ENCODE data around the gene TMEM120B. TPM values are rescaled to one million over a fixed set of nuclear protein-coding genes. Genes with fewer than 3 reads are reported as not detected.
A peak's percentile ranks its signal among the peaks of the same experiment; 100 is the strongest.

TMEM120B gene
- total RNA-seq, 1 donor from 2014 or later = 10.3 TPM

- H3K9me3 Mint-ChIP-seq (ENCODE audit: unreplicated experiment) = no peaks in the 10 kb centered on the region
- H3K4me1 Mint-ChIP-seq (ENCODE audit: unreplicated experiment) = peaks cover 3% of the 10 kb centered on the region
- no peaks in the 10 kb centered on the region for H3K36me3 Mint-ChIP-seq (ENCODE audit: low read depth, unreplicated experiment)
- no peak for DNase-seq (ENCODE audit: low spot score)
- peak overlapping the region; percentile 51 for H3K4me3 Mint-ChIP-seq (ENCODE audit: unreplicated experiment)
- no peak for TF ChIP-seq CTCF (IDR thresholded peaks at IDR 0.05; ENCODE audit: unreplicated experiment)
- H3K27ac Mint-ChIP-seq (ENCODE audit: unreplicated experiment) = no peak overlapping the region
- peaks cover 4% of the 10 kb centered on the region for H3K27me3 Mint-ChIP-seq (ENCODE audit: unreplicated experiment)
Observed at GRCh38 chr12:121778567-121779421, 66.2 kb downstream of the TMEM120B start.

GRCh38 chr12:121779422-121779895 lies 66.9 kb downstream of the TMEM120B start:
- no peak for TF ChIP-seq CTCF (IDR thresholded peaks at IDR 0.05; ENCODE audit: unreplicated experiment)
- H3K27ac Mint-ChIP-seq (ENCODE audit: unreplicated experiment) = no peak overlapping the region
- H3K27me3 Mint-ChIP-seq (ENCODE audit: unreplicated experiment) = peaks cover 7% of the 10 kb centered on the region
- H3K36me3 Mint-ChIP-seq (ENCODE audit: low read depth, unreplicated experiment) = no peaks in the 10 kb centered on the region
- H3K9me3 Mint-ChIP-seq (ENCODE audit: unreplicated experiment) = no peaks in the 10 kb centered on the region
- peaks cover 3% of the 10 kb centered on the region for H3K4me1 Mint-ChIP-seq (ENCODE audit: unreplicated experiment)
- H3K4me3 Mint-ChIP-seq (ENCODE audit: unreplicated experiment) = no peak overlapping the region
- DNase-seq (ENCODE audit: low spot score) = no peak

GRCh38 chr12:121780429-121780828 lies 67.9 kb downstream of the TMEM120B start:
- TF ChIP-seq CTCF (IDR thresholded peaks at IDR 0.05; ENCODE audit: unreplicated experiment) = no peak
- Mint-ChIP-seq H3K4me1 (ENCODE audit: unreplicated experiment) (peaks cover 3% of the 10 kb centered on the region), H3K27ac (ENCODE audit: unreplicated experiment) (no peak overlapping the region), H3K27me3 (ENCODE audit: unreplicated experiment) (peaks cover 6% of the 10 kb centered on the region), H3K36me3 (ENCODE audit: low read depth, unreplicated experiment) (no peaks in the 10 kb centered on the region), H3K4me3 (ENCODE audit: unreplicated experiment) (no peak overlapping the region), H3K9me3 (ENCODE audit: unreplicated experiment) (no peaks in the 10 kb centered on the region)
- no peak for DNase-seq (ENCODE audit: low spot score)

GRCh38 chr12:121781484-121781997 lies 69.0 kb downstream of the TMEM120B start:
- no peaks in the 10 kb centered on the region for H3K36me3 Mint-ChIP-seq (ENCODE audit: low read depth, unreplicated experiment)
- no peaks in the 10 kb centered on the region for H3K9me3 Mint-ChIP-seq (ENCODE audit: unreplicated experiment)
- TF ChIP-seq CTCF (IDR thresholded peaks at IDR 0.05; ENCODE audit: unreplicated experiment) = no peak
- H3K4me3 Mint-ChIP-seq (ENCODE audit: unreplicated experiment) = no peak overlapping the region
- DNase-seq (ENCODE audit: low spot score) = no peak
- H3K27ac Mint-ChIP-seq (ENCODE audit: unreplicated experiment) = no peak overlapping the region
- peaks cover 5% of the 10 kb centered on the region for H3K27me3 Mint-ChIP-seq (ENCODE audit: unreplicated experiment)
- H3K4me1 Mint-ChIP-seq (ENCODE audit: unreplicated experiment) = peaks cover 3% of the 10 kb centered on the region

Data from endothelial cell (in vitro differentiated cells).